GDM1 (cell line): ENCODE results near the gene SENP6.
A peak's percentile ranks its signal among the peaks of the same experiment; 100 is the strongest.
"Not testable (repeated sequence)": the region's sequence is repeated elsewhere in the genome, so short reads cannot be mapped to it uniquely, and the experiment has no call there.

Experiments used
- DNase-seq: peaks from one replicate; lab custom pipeline; 2025; lab: John Stamatoyannopoulos, UW

Gene SENP6

GRCh38 chr6:75666592-75666991, 64.9 kb downstream of the SENP6 start:
- DNase-seq: no peak

- no peak for DNase-seq
Observed at GRCh38 chr6:75673884-75674283, 72.2 kb downstream of the SENP6 start.

- no peak for DNase-seq
Observed at GRCh38 chr6:75676377-75676776, 74.7 kb downstream of the SENP6 start.

DNA sequence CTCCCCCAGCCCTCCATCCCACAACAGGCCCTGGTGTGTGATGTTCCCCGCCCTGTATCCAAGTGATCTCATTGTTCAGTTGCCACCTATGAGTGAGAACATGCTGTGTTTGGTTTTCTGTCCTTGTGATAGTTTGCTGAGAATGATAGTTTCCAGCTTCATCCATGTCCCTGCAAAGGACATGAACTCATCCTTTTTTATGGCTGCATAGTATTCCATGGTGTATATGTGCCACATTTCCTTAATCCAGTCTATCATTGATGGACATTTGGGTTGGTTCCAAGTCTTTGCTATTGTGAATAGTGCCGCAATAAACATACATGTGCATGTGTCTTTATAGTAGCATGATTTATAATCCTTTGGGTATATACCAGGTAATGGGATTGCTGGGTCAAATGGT, 80.9 kb downstream of the SENP6 start:
- not testable (repeated sequence) for DNase-seq

- not testable (repeated sequence) for DNase-seq
Observed at GRCh38 chr6:75683005-75683404, 81.3 kb downstream of the SENP6 start.

- not testable (repeated sequence) for DNase-seq
Observed at GRCh38 chr6:75687535-75687934, 85.9 kb downstream of the SENP6 start.

- not testable (repeated sequence) for DNase-seq
Observed at GRCh38 chr6:75687937-75688336, 86.3 kb downstream of the SENP6 start.

DNA sequence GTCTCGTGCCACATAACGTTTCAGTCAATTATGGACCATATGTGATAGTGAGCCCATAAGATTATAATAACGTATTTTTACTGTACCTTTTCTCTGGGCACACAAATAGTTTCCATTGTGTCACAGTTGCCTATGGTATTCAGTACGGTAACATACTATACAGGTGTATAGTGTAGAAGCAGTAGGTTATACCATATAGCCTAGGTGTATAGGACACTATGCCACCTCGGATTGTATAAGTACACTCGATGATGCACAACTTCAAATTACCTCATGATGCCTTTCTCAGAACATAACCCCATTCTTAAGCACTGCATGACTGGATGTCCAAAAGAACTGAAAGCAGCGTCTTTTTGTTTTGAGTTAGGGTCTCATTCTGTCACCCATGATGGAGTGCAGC, 87.9 kb downstream of the SENP6 start:
- DNase-seq: peak; percentile 1

DNA sequence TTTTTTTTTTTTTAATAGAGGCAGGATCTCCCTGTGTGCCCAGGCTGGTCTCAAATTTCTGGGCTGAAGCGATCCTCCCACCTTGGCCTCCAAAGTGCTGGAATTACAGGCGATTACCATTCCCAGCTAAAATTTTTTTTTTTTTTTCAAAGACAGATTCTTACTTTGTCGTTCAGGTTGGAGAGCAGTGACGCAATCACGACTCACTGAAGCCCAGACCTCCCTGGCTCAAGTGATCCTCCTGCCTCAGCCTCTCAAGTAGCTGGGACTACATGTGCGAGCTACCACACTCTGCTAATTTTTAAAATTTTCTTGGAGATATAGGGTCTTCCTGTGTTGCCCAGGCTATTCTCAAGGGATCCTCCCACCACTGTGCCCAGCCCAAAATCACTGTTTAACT, 89.3 kb downstream of the SENP6 start:
- no peak for DNase-seq

DNA sequence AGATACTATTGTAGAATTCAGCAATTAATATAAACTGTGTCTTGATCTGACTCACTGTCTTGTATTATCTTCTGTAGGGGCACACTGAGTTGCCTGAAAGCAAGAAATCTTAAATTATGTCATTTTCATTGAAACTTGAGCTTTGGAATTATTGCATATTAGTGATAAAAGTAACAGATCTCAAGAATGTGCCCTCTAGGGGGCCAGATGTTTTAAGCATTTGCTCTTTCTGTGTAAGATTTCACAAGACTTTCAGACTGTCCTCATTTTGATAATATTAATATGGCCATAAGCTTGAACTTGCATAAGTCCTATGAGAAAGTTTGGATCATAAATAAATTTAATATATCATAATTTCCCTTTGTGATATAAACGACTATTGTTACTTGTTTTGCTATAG, 91.9 kb downstream of the SENP6 start:
- DNase-seq: no peak

GRCh38 chr6:75694406-75694805, 92.7 kb downstream of the SENP6 start:
- no peak for DNase-seq

- DNase-seq: not testable (repeated sequence)
Observed at GRCh38 chr6:75708334-75708733, 106.7 kb downstream of the SENP6 start.

- no peak for DNase-seq
Observed at GRCh38 chr6:75711173-75711572, 109.5 kb downstream of the SENP6 start.

- DNase-seq: no peak
Observed at GRCh38 chr6:75719133-75719532, 117.5 kb downstream of the SENP6 start.

GRCh38 chr6:75723382-75723781, 121.7 kb downstream of the SENP6 start:
- no peak for DNase-seq

DNA sequence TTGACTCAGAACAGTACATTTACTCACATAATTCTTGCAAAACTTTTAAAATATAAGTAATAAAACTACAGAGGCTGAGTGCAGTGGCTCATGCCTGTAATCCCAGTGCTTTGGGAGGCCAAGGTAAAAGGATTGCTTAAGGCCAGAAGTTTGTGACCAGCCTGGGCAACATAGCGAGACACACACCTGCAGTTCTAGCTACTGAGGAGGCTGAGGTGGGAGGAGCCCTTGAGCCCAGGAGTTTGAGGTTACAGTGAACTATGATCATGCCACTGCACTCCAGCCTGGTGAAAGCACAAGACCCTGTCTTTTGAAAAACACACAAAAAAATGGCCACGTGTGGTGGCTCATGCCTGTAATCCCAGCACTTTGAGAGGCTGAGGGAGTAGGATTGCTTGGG, 125.5 kb downstream of the SENP6 start:
- no peak for DNase-seq

GRCh38 chr6:75731029-75731428, 129.3 kb downstream of the SENP6 start:
- DNase-seq: not testable (repeated sequence)

DNA sequence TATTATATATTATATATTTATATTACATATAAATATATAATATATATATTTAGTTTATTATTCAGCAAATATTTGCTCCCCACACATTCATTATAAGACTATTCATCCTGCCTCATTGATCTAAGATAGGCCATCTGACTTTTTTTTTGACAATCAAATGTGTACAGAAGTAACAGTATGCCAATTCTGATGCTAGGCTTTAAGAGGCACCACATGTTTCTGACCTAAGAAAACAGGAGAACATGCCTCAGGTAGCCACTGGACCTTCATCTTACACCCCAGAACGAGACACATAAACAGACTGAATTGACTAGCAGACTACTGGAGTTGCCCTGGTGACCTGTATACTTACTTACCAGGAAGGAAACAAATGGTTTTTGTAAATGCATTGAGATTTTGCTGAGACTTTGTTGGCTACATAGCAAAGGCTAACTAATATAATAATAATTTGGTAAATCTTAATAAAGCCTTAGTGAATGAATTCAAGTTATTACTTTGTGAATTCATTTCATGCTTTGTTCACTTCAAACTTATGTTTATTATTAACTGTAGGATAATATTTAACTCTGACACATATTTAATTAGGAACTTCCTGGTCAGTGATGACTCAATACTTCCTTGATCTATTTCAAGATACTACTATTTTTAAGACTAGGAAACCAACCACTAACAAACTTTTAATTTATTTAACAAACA, 134.0 kb downstream of the SENP6 start:
- no peak for DNase-seq

- DNase-seq: no peak
Observed at GRCh38 chr6:75743971-75744370, 142.3 kb downstream of the SENP6 start.

- DNase-seq: no peak
Observed at GRCh38 chr6:75745404-75745803, 143.7 kb downstream of the SENP6 start.

DNA sequence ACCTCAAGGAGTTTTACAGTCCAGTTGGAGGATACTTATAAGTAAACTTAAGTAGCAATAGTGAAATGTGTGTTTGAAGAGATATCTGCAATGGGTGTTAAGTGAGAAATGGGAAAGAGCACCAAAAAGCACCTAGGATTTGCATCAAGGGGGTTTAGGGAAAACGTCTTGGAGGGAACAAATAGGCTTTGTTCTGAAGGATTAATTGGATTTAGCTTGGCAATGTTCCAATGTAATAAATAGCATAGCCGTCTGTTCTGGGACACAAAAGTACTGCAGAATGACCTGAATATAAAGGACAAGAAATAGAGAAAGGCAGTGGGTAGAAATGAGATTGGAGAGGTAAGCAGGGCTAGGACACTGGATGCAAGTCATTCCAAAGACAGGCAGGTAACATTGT, 144.5 kb downstream of the SENP6 start:
- DNase-seq: no peak

DNA sequence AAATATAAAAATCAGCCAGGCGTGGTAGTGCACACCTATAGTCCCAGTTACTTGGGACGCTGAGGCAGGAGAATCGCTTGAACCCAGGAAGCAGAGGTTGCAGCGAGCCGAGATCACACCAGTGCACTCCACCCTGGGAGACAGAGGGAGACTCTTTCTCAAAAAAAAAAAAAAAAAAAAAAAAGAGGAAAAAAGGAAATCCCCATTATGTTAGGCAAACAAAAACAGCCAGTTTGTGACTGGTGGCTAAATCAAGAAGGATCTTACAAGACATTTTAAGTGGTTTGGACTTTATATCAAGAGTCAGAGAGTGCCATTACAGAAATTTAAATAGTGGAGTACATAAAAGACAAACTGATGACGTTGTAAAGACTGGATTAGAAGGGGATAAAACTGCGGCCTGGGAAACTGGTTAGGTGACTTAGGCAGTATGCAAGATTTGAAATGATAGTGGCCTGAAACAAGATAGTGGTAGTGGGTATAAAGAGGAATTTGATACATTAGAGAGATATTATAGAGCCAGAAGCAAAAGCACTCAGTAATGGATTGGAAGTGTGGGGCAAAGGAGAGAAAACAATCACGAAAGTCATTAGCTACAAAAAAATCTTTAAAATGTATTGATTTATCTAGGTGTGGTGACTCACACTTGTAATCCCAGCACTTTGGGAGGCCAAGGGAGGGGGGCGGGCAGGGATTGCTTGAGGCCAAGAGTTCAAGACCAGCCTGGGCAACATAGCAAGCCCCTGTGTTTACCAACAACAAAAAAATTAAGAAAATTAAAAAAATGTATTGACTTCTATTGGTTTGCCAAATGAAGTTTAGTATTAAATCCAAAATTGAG, 145.7 kb downstream of the SENP6 start:
- DNase-seq: no peak

GRCh38 chr6:75748003-75748742, 146.5 kb downstream of the SENP6 start:
- no peak for DNase-seq
